ENCODE data around the gene CHRM5.
"Not testable (repeated sequence)": the region's sequence is repeated elsewhere in the genome, so short reads cannot be mapped to it uniquely, and the experiment has no call there.

Gene CHRM5

GRCh38 chr15:34043391-34043790 lies 75.1 kb downstream of the CHRM5 start:
- DNase-seq: no peak

GRCh38 chr15:34043813-34044212 lies 75.5 kb downstream of the CHRM5 start:
- DNase-seq: no peak

GRCh38 chr15:34046471-34047145 lies 78.3 kb downstream of the CHRM5 start:
- no peak for DNase-seq

- DNase-seq: peak; percentile 18
These were observed 79.8 kb downstream of the CHRM5 start for GRCh38 chr15:34047893-34048775.

- peak; percentile 64 for DNase-seq
These were observed 80.8 kb downstream of the CHRM5 start for GRCh38 chr15:34049112-34049511.

- not testable (repeated sequence) for DNase-seq
These were observed 82.1 kb downstream of the CHRM5 start for GRCh38 chr15:34050385-34050784.

- DNase-seq: no peak
These were observed 85.9 kb downstream of the CHRM5 start for GRCh38 chr15:34054081-34054707.

GRCh38 chr15:34055868-34056595 lies 87.7 kb downstream of the CHRM5 start:
- peak; percentile 73 for DNase-seq

- DNase-seq: no peak
These were observed 88.6 kb downstream of the CHRM5 start for GRCh38 chr15:34056911-34057310.

- no peak for DNase-seq
These were observed 91.2 kb downstream of the CHRM5 start for GRCh38 chr15:34059476-34059875.

GRCh38 chr15:34059946-34060345 lies 91.6 kb downstream of the CHRM5 start:
- no peak for DNase-seq

GRCh38 chr15:34064438-34064837 lies 96.1 kb downstream of the CHRM5 start:
- no peak for DNase-seq

GRCh38 chr15:34065261-34065660 lies 97.0 kb downstream of the CHRM5 start:
- DNase-seq: no peak

- DNase-seq: no peak
These were observed 97.6 kb downstream of the CHRM5 start for GRCh38 chr15:34065941-34066340.

GRCh38 chr15:34070003-34070402 lies 101.7 kb downstream of the CHRM5 start:
- DNase-seq: no peak

GRCh38 chr15:34076785-34077184 lies 108.5 kb downstream of the CHRM5 start:
- no peak for DNase-seq

GRCh38 chr15:34078900-34079299 lies 110.6 kb downstream of the CHRM5 start:
- DNase-seq: no peak

GRCh38 chr15:34079904-34080303 lies 111.6 kb downstream of the CHRM5 start:
- no peak for DNase-seq

- peak; percentile 24 for DNase-seq
These were observed 115.8 kb downstream of the CHRM5 start for GRCh38 chr15:34084086-34084485.

- DNase-seq: no peak
These were observed 117.4 kb downstream of the CHRM5 start for GRCh38 chr15:34085746-34086145.

GRCh38 chr15:34099914-34100313 lies 131.6 kb downstream of the CHRM5 start:
- no peak for DNase-seq

GRCh38 chr15:34101366-34102174 lies 133.3 kb downstream of the CHRM5 start, which contains the start of the genes EMC7 and PGBD4:
Gene EMC7, minus strand, starts transcription at chr15:34101862. Its CDS starts 23 bp downstream, at chr15:34101839.
Gene PGBD4, plus strand, starts transcription at chr15:34102083. Its CDS starts 449 bp downstream, at chr15:34102532.
- DNase-seq: peak; percentile 92
